PC-3 (cell line): ENCODE data around the gene HIGD2A. TPM values are rescaled to one million over a fixed set of nuclear protein-coding genes. Genes with fewer than 3 reads are reported as not detected.

ENCODE experiments used
- ATAC-seq: fragments of 200-7000 bp; cut with Tn5 transposase; 2 replicates; pipeline ENCODE4 v1.9.1; 2020; ENCODE audit warnings: mild to moderate bottlenecking, moderate library complexity
- BruUV-seq: library from RNA; stranded (reverse); fragments of 400-500 nt; replicated peaks from 2 replicates; lab custom pipeline; 2021; lab: Mats Ljungman, UMichigan
- CTCF ChIA-PET: fragments of 300-600 bp; sonication (Branson Sonifier 250); formaldehyde crosslinking; loops from one replicate; lab custom pipeline; 2022; ENCODE audit warnings: antibody characterized with exemption; lab: Charles Lee
- POLR2A ChIA-PET: fragments of 300-600 bp; sonication (Branson Sonifier 250); formaldehyde crosslinking; loops from one replicate; lab custom pipeline; 2022; ENCODE audit warnings: antibody characterized with exemption; ENCODE audit not compliant: unreplicated experiment; lab: Charles Lee
- DNase-seq: peaks from one replicate; pipeline ENCODE4 v3.0.0-alpha.2; 2015
- H2AFZ ChIP-seq: fragments of 300-600 bp; sonication (generic); 2 replicates; pipeline ENCODE4 v1.6.0; 2016; ENCODE audit warnings: antibody characterized with exemption, low read length
- H3F3A ChIP-seq: fragments of 300-600 bp; sonication (generic); one replicate; pipeline ENCODE4 v1.6.0; 2017; ENCODE audit warnings: antibody characterized with exemption, low read length, control low read depth, mild to moderate bottlenecking; ENCODE audit not compliant: unreplicated experiment
- H3K27ac ChIP-seq: fragments of 300-600 bp; sonication (generic); 2 replicates; pipeline ENCODE4 v1.5.1; 2016; ENCODE audit warnings: mild to moderate bottlenecking, low read length
- H3K27me3 ChIP-seq: fragments of 300-600 bp; sonication (generic); 2 replicates; pipeline ENCODE4 v1.6.1; 2016; ENCODE audit warnings: low read length, mixed read lengths
- H3K36me3 ChIP-seq: fragments of 300-600 bp; sonication (generic); 2 replicates; pipeline ENCODE4 v1.6.1; 2016; ENCODE audit warnings: low read depth, mixed run types, low read length, mixed read lengths
- H3K4me1 ChIP-seq: fragments of 300-600 bp; sonication (generic); 2 replicates; pipeline ENCODE4 v1.5.1; 2016; ENCODE audit warnings: low read length; ENCODE audit not compliant: insufficient read depth
- H3K4me2 ChIP-seq: fragments of 300-600 bp; sonication (generic); 2 replicates; pipeline ENCODE4 v1.6.0; 2016; ENCODE audit warnings: low read length
- H3K4me3 ChIP-seq: fragments of 300-600 bp; sonication (generic); 2 replicates; pipeline ENCODE4 v1.5.1; 2016; ENCODE audit warnings: mild to moderate bottlenecking, low read length, mixed read lengths
- H3K79me2 ChIP-seq: fragments of 300-600 bp; sonication (generic); 2 replicates; pipeline ENCODE4 v1.6.1; 2017; ENCODE audit warnings: low read length, mixed read lengths
- H3K9ac ChIP-seq: fragments of 300-600 bp; sonication (generic); 2 replicates; pipeline ENCODE4 v1.6.0; 2016; ENCODE audit warnings: mild to moderate bottlenecking, low read length
- H3K9me2 ChIP-seq: fragments of 300-600 bp; sonication (generic); replicated peaks from 2 replicates; pipeline ENCODE4 v1.6.1; 2016; ENCODE audit warnings: mixed run types, low read length, mixed read lengths
- H3K9me3 ChIP-seq: fragments of 300-600 bp; sonication (generic); 2 replicates; pipeline ENCODE4 v1.6.1; 2016; ENCODE audit warnings: low read length, mixed read lengths
- H4K20me1 ChIP-seq: fragments of 300-600 bp; sonication (generic); 2 replicates; pipeline ENCODE4 v1.6.1; 2016; ENCODE audit warnings: low read length, mixed read lengths
- CTCF ChIP-seq: fragments of 300-600 bp; sonication (generic); conservative IDR thresholded peaks from 2 replicates; pipeline ENCODE4 v1.5.1; 2017; ENCODE audit warnings: antibody characterized with exemption, low read depth, mild to moderate bottlenecking, low read length
- EZH2 ChIP-seq: fragments of 300-600 bp; sonication (generic); IDR thresholded peaks from one replicate; pipeline ENCODE4 v1.6.1; 2017; ENCODE audit warnings: antibody characterized with exemption, mild to moderate bottlenecking, low read length; ENCODE audit not compliant: unreplicated experiment
- EZH2phosphoT487 ChIP-seq: fragments of 300-600 bp; sonication (generic); IDR thresholded peaks from 2 replicates; pipeline ENCODE4 v1.6.1; 2018; ENCODE audit warnings: mild to moderate bottlenecking, antibody characterized with exemption, low read length, borderline replicate concordance
- intact Hi-C: fragments of 100-400 bp; cut with micrococcal nuclease; formaldehyde crosslinking; loops from 2 replicates; pipeline ENCODE4 v1.9.0; 2023
- total RNA-seq: library from RNA; depleted of rRNA; stranded (reverse); fragments of >200 nt; gene quantifications from 2 replicates; pipeline ENCODE4 v1.2.3, GENCODE V29; 2014

HIGD2A gene
- total RNA-seq, 1 experiment from 2014 or later = 174 TPM

- H2AFZ ChIP-seq = no peak overlapping the region
These were observed 26.2 kb downstream of the HIGD2A start for GRCh38 chr5:176414704-176415103.

GRCh38 chr5:176415240-176415951 lies 26.8 kb downstream of the HIGD2A start:
- DNase-seq = peak; percentile 67
- Histone ChIP-seq H3K4me3 (peak overlapping the region; percentile 94), H3K4me1 (peaks cover 68% of the 10 kb centered on the region), H2AFZ (peak overlapping the region; percentile 82; the same call in 1 of the 2 replicates), H3K79me2 (peaks cover 51% of the 10 kb centered on the region), H3K36me3 (no peaks in the 10 kb centered on the region), H3K9me2 (no peaks in the 10 kb centered on the region), H3F3A (no peaks in the 10 kb centered on the region), H3K9ac (peak overlapping the region; percentile 85), H3K27me3 (no peaks in the 10 kb centered on the region), H3K9me3 (no peaks in the 10 kb centered on the region), H3K27ac (peak overlapping the region; percentile 69), H3K4me2 (peak overlapping the region; percentile 92), H4K20me1 (peaks cover 16% of the 10 kb centered on the region; the same call in 1 of the 2 replicates)
- CTCF ChIA-PET = interaction anchor here (0.6 to 1.4 kb wide), 2 partner anchors 32 to 186 kb away, joined by 4 to 5 read pairs; no protein-coding TSS in a partner anchor
- intact Hi-C loops = loop anchor here (2.0 kb wide), 1 partner anchor 55 kb away; the partner anchor contains the start of gene KIAA1191
- POLR2A ChIA-PET = interaction anchor here (0.6 kb wide), 2 partner anchors 9 to 123 kb away, joined by 3 read pairs; no protein-coding TSS in a partner anchor
- TSS peak; percentile 47 for BruUV-seq
- no peak for TF ChIP-seq EZH2
- no peak for TF ChIP-seq EZH2phosphoT487
- TF ChIP-seq CTCF = no peak
- no peak for ATAC-seq

More at GRCh38 chr5:176414704-176415103, 26.2 kb downstream of the HIGD2A start:
- Histone ChIP-seq H3K9ac (peak overlapping the region; percentile 3; the same call in 1 of the 2 replicates), H3K4me3 (peak overlapping the region; percentile 94), H3K9me2 (no peaks in the 10 kb centered on the region), H3K36me3 (peaks cover 4% of the 10 kb centered on the region; the same call in 1 of the 2 replicates), H3K9me3 (no peaks in the 10 kb centered on the region), H3K27ac (0 out of 2 replicates have a peak overlapping the region, but pooled peaks have one; percentile 8), H3F3A (no peaks in the 10 kb centered on the region), H3K79me2 (peaks cover 58% of the 10 kb centered on the region), H3K27me3 (no peaks in the 10 kb centered on the region), H3K4me2 (peak overlapping the region; percentile 92), H4K20me1 (peaks cover 16% of the 10 kb centered on the region; the same call in 1 of the 2 replicates), H3K4me1 (peaks cover 71% of the 10 kb centered on the region)
- ATAC-seq (no peak), DNase-seq (peak; percentile 19)
- no peak for TF ChIP-seq EZH2
- no peak for TF ChIP-seq CTCF
- TF ChIP-seq EZH2phosphoT487 = no peak
- POLR2A ChIA-PET = no interaction called here
- BruUV-seq = no TSS peak
- CTCF ChIA-PET = interaction anchor here (1.4 kb wide), 1 partner anchor 33 kb away, joined by 5 read pairs; no protein-coding TSS in a partner anchor
- intact Hi-C loops = loop anchor here (2.0 kb wide), 1 partner anchor 54 kb away; the partner anchor contains the start of gene KIAA1191
